Omental fat pad (tissue), 4 donors: ENCODE results near the gene SPIRE1. TPM values are rescaled to one million over a fixed set of nuclear protein-coding genes. Genes with fewer than 3 reads are reported as not detected.

Experiments
- ATAC-seq: fragments of 150-250 bp; one replicate; pipeline ENCODE4 v1.9.1; 2016; ENCODE audit warnings: mild to moderate bottlenecking, moderate library complexity; ENCODE audit not compliant: low FRiP score
- DNase-seq: peaks from one replicate; pipeline ENCODE4 v3.0.0-alpha.2; 2019; ENCODE audit warnings: low spot score
- CTCF ChIP-seq, 3 donors: fragments of 450-650 bp; IDR thresholded peaks; one replicate each; pipeline ENCODE4 v1.5.1; 2016 to 2017; ENCODE audit warnings: antibody characterized with exemption in 3 of 3, mild to moderate bottlenecking in 3 of 3, moderate library complexity in 2 of 3
- total RNA-seq, 4 donors: library from RNA; depleted of rRNA; stranded (reverse); fragments of >200 nt; gene quantifications; one replicate each; pipeline ENCODE4 v1.1.0, GENCODE V29; 2016

The SPIRE1 gene
- total RNA-seq, 4 donors from 2014 or later, result 16.8 to 29.2 (median 24.8) TPM

- ATAC-seq (no peak), DNase-seq (no peak)
- TF ChIP-seq CTCF (IDR thresholded peaks at IDR 0.05), result no peak
Observed at GRCh38 chr18:12694032-12694431, 36.1 kb upstream of the SPIRE1 start.

- no peak for ATAC-seq
- no peak for DNase-seq
- no peak for TF ChIP-seq CTCF (IDR thresholded peaks at IDR 0.05)
Observed at GRCh38 chr18:12692206-12692605, 34.3 kb upstream of the SPIRE1 start.

- ATAC-seq (no peak), DNase-seq (no peak)
- no peak for TF ChIP-seq CTCF (IDR thresholded peaks at IDR 0.05)
Observed at GRCh38 chr18:12689256-12689850, 31.4 kb upstream of the SPIRE1 start.

GRCh38 chr18:12686100-12686499 lies 28.2 kb upstream of the SPIRE1 start:
- ATAC-seq (no peak), DNase-seq (no peak)
- no peak for TF ChIP-seq CTCF (IDR thresholded peaks at IDR 0.05)

GRCh38 chr18:12679183-12679786 lies 21.4 kb upstream of the SPIRE1 start:
- TF ChIP-seq CTCF (IDR thresholded peaks at IDR 0.05), result no peak
- ATAC-seq (peak; percentile 54), DNase-seq (no peak)

- no peak for DNase-seq
- no peak for TF ChIP-seq CTCF (IDR thresholded peaks at IDR 0.05)
Observed at GRCh38 chr18:12668041-12668440, 10.1 kb upstream of the SPIRE1 start.

More at GRCh38 chr18:12668041-12668440, 10.1 kb upstream of the SPIRE1 start:
- ATAC-seq, result no peak
